Measurements from ENCODE around the gene ZFYVE19. TPM values are rescaled to one million over a fixed set of nuclear protein-coding genes. Genes with fewer than 3 reads are reported as not detected.

Gene ZFYVE19
- total and polyA plus RNA-seq, 2 donors (not counting 3 experiments of a cell fraction or from before 2014, with no cell fraction given) = 29.7 to 47.2 TPM

GRCh38 chr15:40845511-40846284, 38.8 kb downstream of the ZFYVE19 start:
- ChIA-PET CTCF (interaction anchor here (2.9 kb wide), 1 partner anchor 13 kb away, joined by 28 read pairs; no protein-coding TSS in a partner anchor), POLR2A (no interaction called here)
- Histone ChIP-seq H3K4me3 (replicated peaks in 1 of 3; ENCODE audit: insufficient read depth in 1 of 3, low read depth in 1 of 3, low read length in 3 of 3) (no peak overlapping the region), H3K9me3 (replicated peaks; ENCODE audit: control insufficient read depth, insufficient read depth, low read length) (no peaks in the 10 kb centered on the region), H3K9me1 (replicated peaks; ENCODE audit: control insufficient read depth, extremely low read depth, insufficient read depth, low read length) (no peaks in the 10 kb centered on the region), H3K9ac (replicated peaks; ENCODE audit: extremely low read depth, insufficient read depth, low read length) (no peak overlapping the region), H3K36me3 (ENCODE audit: control insufficient read depth in 2 of 2, extremely low read depth in 1 of 2, insufficient read depth in 2 of 2, low read length in 2 of 2) (no peaks in the 10 kb centered on the region), H2AFZ (ENCODE audit: low read depth, low read length) (no peak overlapping the region), H3K4me1 (ENCODE audit: control insufficient read depth, extremely low read depth, insufficient read depth, low read length) (peaks cover 5% of the 10 kb centered on the region), H3K27ac (ENCODE audit: insufficient read depth, low read depth, low read length) (no peak overlapping the region), H3K79me2 (ENCODE audit: control insufficient read depth, insufficient read depth, low read length) (no peaks in the 10 kb centered on the region), H4K20me1 (replicated peaks; ENCODE audit: control insufficient read depth, extremely low read depth, insufficient read depth, low read length) (no peaks in the 10 kb centered on the region), H3K4me2 (ENCODE audit: insufficient read depth, low read length) (no peak overlapping the region), H3K27me3 (ENCODE audit: control insufficient read depth in 2 of 2, insufficient read depth in 2 of 2, low read length in 2 of 2) (peaks cover 11% of the 10 kb centered on the region in 2 experiments)
- intact Hi-C loops (cut with micrococcal nuclease) (no loop called here), dilution Hi-C loops (cut with MboI; ENCODE audit: extremely low pct_ligation_motif_present, low sequenced_read_pairs) (no loop called here)
- DNase-seq (ENCODE audit: low read depth, low spot score) (no peak), FAIRE-seq (no peak)
- no TSS peak for BruUV-seq (replicated peaks)
- TF ChIP-seq MYC (IDR thresholded peaks at IDR 0.05; ENCODE audit: low read depth, low read length) = no peak
- no peak for TF ChIP-seq CTCF (IDR thresholded peaks at IDR 0.05; ENCODE audit: extremely low read depth in 1 of 2, insufficient read depth in 1 of 2, low read depth in 1 of 2, low read length in 2 of 2)
- no peak for TF ChIP-seq EZH2 (IDR thresholded peaks at IDR 0.05; ENCODE audit: borderline replicate concordance, low read depth, low read length, severe bottlenecking)
- no peak for TF ChIP-seq GATA2 (IDR thresholded peaks at IDR 0.05; ENCODE audit: insufficient read depth, insufficient read length, low read depth, low read length)
- TF ChIP-seq POLR2A (IDR thresholded peaks at IDR 0.05; ENCODE audit: low read depth, low read length) = no peak
- no peak for TF ChIP-seq FOS (IDR thresholded peaks at IDR 0.05; ENCODE audit: borderline replicate concordance, insufficient read depth, low read length)
- no peak for TF ChIP-seq POLR2AphosphoS5 (IDR thresholded peaks at IDR 0.05; ENCODE audit: insufficient read depth, low read depth, low read length)
- TF ChIP-seq MAX (IDR thresholded peaks at IDR 0.05; ENCODE audit: insufficient read depth, insufficient read length) = no peak
- no peak for TF ChIP-seq JUN (IDR thresholded peaks at IDR 0.05; ENCODE audit: borderline replicate concordance, insufficient read depth, insufficient read length, low read depth)

All from endothelial cell of umbilical vein (primary cell).